Prostate gland (tissue), 2 donors: ENCODE results near the gene TMEM59. TPM values are rescaled to one million over a fixed set of nuclear protein-coding genes. Genes with fewer than 3 reads are reported as not detected.
A peak's percentile ranks its signal among the peaks of the same experiment; 100 is the strongest.

Source experiments
- DNase-seq: peaks from one replicate; pipeline ENCODE4 v3.0.0-alpha.2; 2019; ENCODE audit warnings: low spot score
- H3K27ac ChIP-seq, 2 donors: fragments of 200-600 bp; sonication (generic); 2 replicates each; pipeline ENCODE4 v1.5.1; 2017 to 2019
- H3K27me3 ChIP-seq: fragments of 200-600 bp; sonication (generic); replicated peaks from 2 replicates; pipeline ENCODE4 v1.5.1; 2019; ENCODE audit not compliant: insufficient read depth
- H3K36me3 ChIP-seq, 2 donors: fragments of 200-600 bp; sonication (generic); 1 replicate in 1 of 2; 2 replicates in 1 of 2; pipeline versions ENCODE4 v1.5.1 to v1.8.1; 2017 to 2019
- H3K4me1 ChIP-seq: fragments of 200-600 bp; sonication (generic); replicated peaks from 2 replicates; pipeline ENCODE4 v1.5.1; 2019
- H3K4me3 ChIP-seq, 2 donors: fragments of 200-600 bp; sonication (generic); 2 replicates each; pipeline ENCODE4 v1.5.1; 2017 to 2019
- H3K9me3 ChIP-seq: fragments of 200-600 bp; sonication (generic); 2 replicates; pipeline ENCODE4 v1.5.1; 2017
- CTCF ChIP-seq, 4 experiments: fragments of 200-600 bp in 2 of 4; fragments of 450-650 bp in 2 of 4; sonication (generic) in 2 of 4; IDR thresholded peaks; 1 replicate in 3 of 4; 2 replicates in 1 of 4; pipeline ENCODE4 v1.5.1; 2016 to 2019; ENCODE audit warnings: antibody characterized with exemption in 4 of 4, mild to moderate bottlenecking in 2 of 4, moderate library complexity in 2 of 4
- POLR2A ChIP-seq: fragments of 450-650 bp; IDR thresholded peaks from one replicate; pipeline ENCODE4 v1.6.1; 2016; ENCODE audit warnings: antibody characterized with exemption, mild to moderate bottlenecking
- POLR2AphosphoS5 ChIP-seq: sonication (generic); formaldehyde crosslinking; IDR thresholded peaks from one replicate; pipeline ENCODE4 v1.6.1; 2017; ENCODE audit warnings: antibody characterized with exemption
- WGBS: methylation state at CpG from one replicate; pipeline ENCODE4 v1.1.5; 2018; 5-methylcytosine and 5-hydroxymethylcytosine counted together
- intact Hi-C: fragments of 100-400 bp; cut with DNase I; formaldehyde crosslinking; loops from one replicate; pipeline ENCODE4 v1.14.2; 2022
- total RNA-seq, 2 donors: library from RNA; depleted of rRNA; stranded (reverse); fragments of >200 nt; gene quantifications; one replicate each; pipeline ENCODE4 v1.1.0, GENCODE V29; 2016

Gene TMEM59
- total RNA-seq, 2 donors from 2014 or later = 394 to 817 TPM

DNA sequence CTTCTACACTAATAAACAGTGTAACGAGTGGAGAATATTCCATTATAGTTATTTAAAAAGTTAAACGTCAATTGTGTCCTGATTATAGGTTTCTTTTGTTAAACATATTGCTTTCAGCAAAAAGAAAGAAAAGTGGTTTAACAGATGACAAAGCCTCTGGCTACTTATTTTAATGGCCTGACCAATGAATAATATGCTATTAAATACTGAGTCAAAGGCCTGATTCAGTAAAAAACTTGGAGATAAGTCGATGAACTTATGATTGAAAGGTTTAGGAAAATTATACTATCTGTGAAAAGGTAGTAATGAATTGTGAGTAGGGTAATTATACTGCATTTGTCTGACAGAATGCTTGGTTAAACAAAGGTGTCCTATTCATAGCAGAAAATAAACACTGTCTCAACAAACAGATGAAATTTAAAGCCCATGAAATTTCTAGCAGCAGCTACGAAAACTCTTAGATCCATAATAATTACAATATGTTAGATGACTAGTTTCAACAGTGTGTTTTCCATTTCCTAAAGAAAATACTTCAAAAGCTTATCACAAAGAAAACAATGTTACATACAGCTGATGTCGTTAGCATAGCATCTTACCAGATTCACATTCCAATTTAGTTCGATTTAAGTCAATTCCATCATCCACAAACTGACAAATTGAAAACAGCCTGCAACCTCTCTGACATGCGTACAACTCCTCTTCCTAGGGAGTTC, 6.2 kb downstream of the TMEM59 start:
- WGBS = 64% methylated on average over 7 of the region's 7 CpGs
- no peaks in the 10 kb centered on the region for H3K27me3 ChIP-seq

GRCh38 chr1:54045496-54045895, 7.5 kb downstream of the TMEM59 start:
- Histone ChIP-seq H3K4me3 (no peak overlapping the region), H3K36me3 (peaks cover 4 to 10% of the 10 kb centered on the region in 2 donors), H3K27ac (no peak overlapping the region), H3K4me1 (peaks cover 2% of the 10 kb centered on the region), H3K27me3 (no peaks in the 10 kb centered on the region), H3K9me3 (no peaks in the 10 kb centered on the region)
- intact Hi-C loops = no loop called here
- no peak for DNase-seq
- TF ChIP-seq POLR2A (no peak), POLR2AphosphoS5 (no peak), CTCF (IDR thresholded peaks at IDR 0.05) (no peak)
- 89% methylated on average over 2 of the region's 2 CpGs for WGBS

More for the DNA sequence above, 6.2 kb downstream of the TMEM59 start:
- Histone ChIP-seq H3K36me3 (peaks cover 2 to 4% of the 10 kb centered on the region in 2 donors), H3K9me3 (no peaks in the 10 kb centered on the region), H3K27ac (peak overlapping the region in 1 of 2 donors; percentile 40), H3K4me3 (no peak overlapping the region), H3K4me1 (peaks cover 2% of the 10 kb centered on the region)
- intact Hi-C loops = no loop called here
- TF ChIP-seq POLR2AphosphoS5 (no peak), CTCF (IDR thresholded peaks at IDR 0.05) (no peak), POLR2A (no peak)
- no peak for DNase-seq

DNA sequence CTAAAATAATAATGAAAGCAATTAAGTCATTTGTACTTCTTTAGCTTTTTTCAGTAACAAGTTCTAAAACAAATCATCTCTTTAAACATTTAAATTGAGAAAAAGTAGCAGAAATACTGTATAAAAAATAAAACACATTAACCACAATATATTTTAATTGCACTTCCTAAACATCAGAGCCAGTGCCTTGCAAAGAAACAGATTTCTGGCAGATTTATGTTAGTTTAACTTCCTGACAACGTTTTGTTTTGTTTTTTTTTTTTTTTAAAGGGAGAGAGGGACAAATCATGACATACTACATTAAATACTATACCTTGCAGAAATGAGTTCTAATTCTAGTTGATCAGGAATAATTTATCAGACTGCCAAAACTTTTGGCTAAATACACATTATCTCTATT, 11.2 kb downstream of the TMEM59 start:
- Histone ChIP-seq H3K4me1 (no peaks in the 10 kb centered on the region), H3K27me3 (no peaks in the 10 kb centered on the region), H3K36me3 (peaks cover 5 to 12% of the 10 kb centered on the region in 2 donors), H3K4me3 (no peak overlapping the region), H3K9me3 (no peaks in the 10 kb centered on the region), H3K27ac (no peak overlapping the region)
- TF ChIP-seq POLR2A (no peak), CTCF (IDR thresholded peaks at IDR 0.05) (no peak), POLR2AphosphoS5 (no peak)
- DNase-seq = no peak
- intact Hi-C loops = no loop called here
- WGBS = 3% methylated on average over 1 of the region's 1 CpG

- peaks cover 19 to 29% of the 10 kb centered on the region in 2 donors for H3K36me3 ChIP-seq
- intact Hi-C loops = no loop called here
- DNase-seq = no peak
These were observed 15.5 kb downstream of the TMEM59 start for GRCh38 chr1:54037476-54037875.

More at GRCh38 chr1:54037476-54037875, 15.5 kb downstream of the TMEM59 start:
- no peaks in the 10 kb centered on the region for H3K27me3 ChIP-seq
- no peaks in the 10 kb centered on the region for H3K9me3 ChIP-seq
- no peaks in the 10 kb centered on the region for H3K4me1 ChIP-seq
- no peak for TF ChIP-seq CTCF (IDR thresholded peaks at IDR 0.05)
- no peak for TF ChIP-seq POLR2AphosphoS5
- H3K4me3 ChIP-seq = no peak overlapping the region
- H3K27ac ChIP-seq = no peak overlapping the region
